ENCODE measurements around the gene PCDHGB3.

GRCh38 chr5:141355641-141356040, 14.4 kb upstream of the PCDHGB3 start:
- no peak for TF ChIP-seq CTCF (IDR thresholded peaks at IDR 0.05)
- no peak for TF ChIP-seq POLR2AphosphoS5 (IDR thresholded peaks at IDR 0.05)
